Neural cell (in vitro differentiated cells): ENCODE measurements around the gene TRAK1.

Experiments used
- CTCF ChIP-seq: fragments of 450-650 bp; IDR thresholded peaks from 2 replicates; pipeline ENCODE4 v1.5.1; 2014; ENCODE audit warnings: antibody characterized with exemption, mild to moderate bottlenecking, moderate library complexity; ENCODE audit not compliant: poor library complexity, severe bottlenecking
- EZH2 ChIP-seq: fragments of 200-600, 300-800 bp; shearing (Covaris generic), sonication (generic); IDR thresholded peaks from 2 replicates; pipeline ENCODE4 v1.6.1; 2014; ENCODE audit warnings: antibody characterized with exemption, low read length, borderline replicate concordance, mild to moderate bottlenecking; ENCODE audit not compliant: insufficient read depth, poor library complexity, severe bottlenecking

GRCh38 chr3:42257007-42257406, 165.8 kb downstream of the TRAK1 start:
- TF ChIP-seq EZH2 (no peak), CTCF (no peak)
